ENCODE data around the gene TMEM108. TPM values are rescaled to one million over a fixed set of nuclear protein-coding genes. Genes with fewer than 3 reads are reported as not detected.

Gene TMEM108
- total and polyA plus RNA-seq, 2 of the 4 experiments (the other 2 are of a cell fraction): 0.18 to 2.2 TPM

- H3K4ac ChIP-seq (ENCODE audit: low read depth, low read length): no peak overlapping the region
- no peak overlapping the region for H2BK15ac ChIP-seq (ENCODE audit: low read depth, low read length)
- H2AFZ ChIP-seq (replicated peaks; ENCODE audit: low read length, poor library complexity): no peak overlapping the region
- H4K20me1 ChIP-seq (ENCODE audit: insufficient read depth, low read length): no peaks in the 10 kb centered on the region
- intact Hi-C loops (cut with micrococcal nuclease) (no loop called here), in situ Hi-C loops (cut with MboI; ENCODE audit: low sequenced_read_pairs) (no loop called here), dilution Hi-C loops (cut with HindIII; ENCODE audit: low sequenced_read_pairs, unreplicated experiment) (no loop called here)
- no peak overlapping the region for H3K14ac ChIP-seq (replicated peaks; ENCODE audit: low read depth, low read length)
- H3K18ac ChIP-seq (ENCODE audit: low read depth, low read length): no peak overlapping the region
- H3K4me1 ChIP-seq (ENCODE audit: control insufficient read depth, insufficient read depth, low read length): no peaks in the 10 kb centered on the region
- no peak overlapping the region for H3K27ac ChIP-seq (ENCODE audit: insufficient read depth, low read length)
- no peak overlapping the region for H3K9ac ChIP-seq (ENCODE audit: low read depth, low read length)
- no peak overlapping the region for H2BK5ac ChIP-seq (ENCODE audit: low read depth, low read length, poor library complexity, severe bottlenecking)
- no peak overlapping the region for H4K91ac ChIP-seq (ENCODE audit: insufficient read depth, low read depth, low read length)
- H2AK9ac ChIP-seq (replicated peaks; ENCODE audit: low read depth, low read length, poor library complexity): no peak overlapping the region
- no peaks in the 10 kb centered on the region for H3K79me1 ChIP-seq (ENCODE audit: low read depth in 1 of 2, low read length in 2 of 2)
- no peak overlapping the region for H3K23ac ChIP-seq (ENCODE audit: low read depth, low read length)
- DNase-seq: no peak
- no TSS peak for BruUV-seq (replicated peaks)
- H3K56ac ChIP-seq (ENCODE audit: extremely low read depth, insufficient read depth, low read length): no peak overlapping the region
- H2AK5ac ChIP-seq (ENCODE audit: low read depth, low read length): no peak overlapping the region
- no peaks in the 10 kb centered on the region for H3K9me1 ChIP-seq (ENCODE audit: insufficient read depth, low read length)
- WGBS, 2 experiments (ENCODE audit: extremely low coverage in 2 of 2, insufficient read length in 1 of 2): no CpG with 5 or more reads among the region's 1 CpG
- no peak overlapping the region for H3K4me2 ChIP-seq (ENCODE audit: low read depth, low read length)
- H3K9me3 ChIP-seq (ENCODE audit: control insufficient read depth, insufficient read depth, low read length): no peaks in the 10 kb centered on the region
- H2BK120ac ChIP-seq (ENCODE audit: low read depth, low read length): no peak overlapping the region
- ChIA-PET POLR2A (ENCODE audit: unreplicated experiment) (no interaction called here), CTCF (no interaction called here)
- no peak overlapping the region for H2BK20ac ChIP-seq (ENCODE audit: low read depth, low read length)
- no peak overlapping the region for H4K5ac ChIP-seq (ENCODE audit: low read depth, low read length)
- no peaks in the 10 kb centered on the region for H3K36me3 ChIP-seq (ENCODE audit: control insufficient read depth, insufficient read depth, low read length)
- no peak overlapping the region for H3K4me3 ChIP-seq (ENCODE audit: insufficient read depth, low read depth, low read length)
- H4K8ac ChIP-seq (ENCODE audit: low read depth in 2 of 2, low read length in 2 of 2): no peak overlapping the region
- TF ChIP-seq MAFK (IDR thresholded peaks at IDR 0.05; ENCODE audit: low read depth, low read length) (no peak), NFE2L2 (IDR thresholded peaks at IDR 0.05; ENCODE audit: low read depth, low read length) (no peak), MAZ (IDR thresholded peaks at IDR 0.05; ENCODE audit: borderline replicate concordance, low read depth, low read length) (no peak), RCOR1 (IDR thresholded peaks at IDR 0.05; ENCODE audit: insufficient replicate concordance, low read length) (no peak), CEBPB (IDR thresholded peaks at IDR 0.05; ENCODE audit: low read depth, low read length) (no peak), CTCF (conservative IDR thresholded peaks at IDR 0.05; ENCODE audit: low read depth, low read length) (no peak), BHLHE40 (IDR thresholded peaks at IDR 0.05; ENCODE audit: low read depth, low read length) (no peak), SMC3 (IDR thresholded peaks at IDR 0.05; ENCODE audit: low read depth, low read length) (no peak), FOS (IDR thresholded peaks at IDR 0.05; ENCODE audit: low read depth, low read length) (no peak), USF2 (IDR thresholded peaks at IDR 0.05; ENCODE audit: low read depth, low read length) (no peak), ELK1 (IDR thresholded peaks at IDR 0.05; ENCODE audit: borderline replicate concordance, low read depth, low read length) (no peak), RFX5 (IDR thresholded peaks at IDR 0.05; ENCODE audit: low read depth, low read length) (no peak), MXI1 (IDR thresholded peaks at IDR 0.05; ENCODE audit: borderline replicate concordance, low read depth, low read length) (no peak), CHD1 (IDR thresholded peaks at IDR 0.05; ENCODE audit: low read depth, low read length) (no peak), RAD21 (IDR thresholded peaks at IDR 0.05; ENCODE audit: low read length) (no peak), POLR2A (IDR thresholded peaks at IDR 0.05; ENCODE audit: low read depth, low read length) (no peak)
- no peak for ATAC-seq (ENCODE audit: low read depth)
- H3K27me3 ChIP-seq (ENCODE audit: control insufficient read depth, insufficient read depth, low read length): no peaks in the 10 kb centered on the region
Observed at GRCh38 chr3:133123636-133124035, 85.4 kb downstream of the TMEM108 start.
